ENCODE measurements around the gene ARHGAP28. TPM values are rescaled to one million over a fixed set of nuclear protein-coding genes. Genes with fewer than 3 reads are reported as not detected.

The ARHGAP28 gene, protein sequence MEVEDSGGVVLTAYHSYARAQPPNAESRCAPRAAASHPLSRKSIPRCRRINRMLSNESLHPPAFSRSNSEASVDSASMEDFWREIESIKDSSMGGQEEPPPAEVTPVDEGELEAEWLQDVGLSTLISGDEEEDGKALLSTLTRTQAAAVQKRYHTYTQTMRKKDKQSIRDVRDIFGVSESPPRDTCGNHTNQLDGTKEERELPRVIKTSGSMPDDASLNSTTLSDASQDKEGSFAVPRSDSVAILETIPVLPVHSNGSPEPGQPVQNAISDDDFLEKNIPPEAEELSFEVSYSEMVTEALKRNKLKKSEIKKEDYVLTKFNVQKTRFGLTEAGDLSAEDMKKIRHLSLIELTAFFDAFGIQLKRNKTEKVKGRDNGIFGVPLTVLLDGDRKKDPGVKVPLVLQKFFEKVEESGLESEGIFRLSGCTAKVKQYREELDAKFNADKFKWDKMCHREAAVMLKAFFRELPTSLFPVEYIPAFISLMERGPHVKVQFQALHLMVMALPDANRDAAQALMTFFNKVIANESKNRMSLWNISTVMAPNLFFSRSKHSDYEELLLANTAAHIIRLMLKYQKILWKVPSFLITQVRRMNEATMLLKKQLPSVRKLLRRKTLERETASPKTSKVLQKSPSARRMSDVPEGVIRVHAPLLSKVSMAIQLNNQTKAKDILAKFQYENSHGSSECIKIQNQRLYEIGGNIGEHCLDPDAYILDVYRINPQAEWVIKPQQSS
- polyA plus RNA-seq, result not detected in 2 replicates

DNA sequence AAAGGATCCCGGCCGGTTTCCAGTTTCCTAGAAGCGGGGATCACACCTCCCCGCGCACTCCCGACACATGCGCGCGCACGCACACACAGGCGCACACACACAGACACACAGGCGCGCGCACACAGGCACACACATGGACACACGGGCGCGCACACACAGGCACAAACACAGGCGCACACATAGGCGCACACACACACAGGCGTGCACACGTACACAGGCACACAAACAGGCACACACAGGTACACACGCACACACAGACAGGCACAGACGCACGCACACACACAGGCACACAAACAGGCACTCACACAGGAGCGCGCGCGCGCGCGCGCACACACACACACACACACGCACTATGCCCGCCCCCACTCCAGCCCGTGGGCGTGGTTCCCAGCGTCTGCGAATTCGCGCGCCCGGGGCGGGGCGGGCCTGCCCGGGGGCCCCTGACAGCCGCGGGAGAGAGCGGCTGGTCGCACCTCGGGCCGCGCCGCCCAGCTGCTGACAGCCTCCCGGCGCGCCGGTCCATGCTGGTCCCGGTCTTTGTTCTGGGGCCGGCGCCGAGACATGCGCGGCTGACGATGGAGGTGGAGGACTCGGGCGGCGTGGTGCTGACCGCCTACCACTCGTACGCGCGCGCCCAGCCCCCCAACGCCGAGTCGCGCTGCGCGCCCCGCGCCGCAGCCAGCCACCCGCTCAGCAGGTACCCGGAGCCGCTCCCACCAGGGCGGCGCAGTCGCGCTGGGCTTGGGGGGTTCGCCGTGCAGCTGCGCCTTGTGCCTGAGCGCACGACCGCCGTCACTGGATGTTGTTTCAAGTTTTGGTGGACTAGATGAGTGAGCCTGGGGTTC is at the start of gene ARHGAP28:
ARHGAP28 (plus strand) TSS at position 470 of the 845 bp plus-strand sequence; CDS start at position 576, 106 bp downstream.

Data from Purkinje cell (primary cell).